H1 (cell line): ENCODE data around the gene APH1A. TPM values are rescaled to one million over a fixed set of nuclear protein-coding genes. Genes with fewer than 3 reads are reported as not detected.

Source experiments
- CTCF ChIA-PET: fragments of 300-600 bp; sonication (Branson Sonifier 250); formaldehyde crosslinking; loops from one replicate; lab custom pipeline; 2021; ENCODE audit not compliant: partially characterized antibody; lab: Charles Lee
- POLR2A ChIA-PET: fragments of 300-600 bp; sonication (Branson Sonifier 250); formaldehyde crosslinking; loops from one replicate; lab custom pipeline; 2021; ENCODE audit warnings: inconsistent platforms; ENCODE audit not compliant: partially characterized antibody; lab: Charles Lee
- DNase-seq, 2 experiments: peaks; one replicate each; pipeline versions ENCODE4 v3.0.0 to v3.0.0-alpha.2; 2010 to 2022; ENCODE audit warnings: low spot score in 2 of 2, low read depth in 1 of 2, mixed read lengths in 1 of 2
- FAIRE-seq: peaks from 2 replicates; lab custom pipeline; 2011; peaks lifted over from hg19 to GRCh38; lab: Jason Lieb, UNC
- H2AFZ ChIP-seq: 2 replicates; pipeline ENCODE4 v1.8.1; 2012; ENCODE audit warnings: low read length, inconsistent platforms
- H2AK5ac ChIP-seq: 2 replicates; pipeline ENCODE4 v1.6.1; 2013; ENCODE audit warnings: low read depth, low read length
- H2BK120ac ChIP-seq: replicated peaks from 2 replicates; pipeline ENCODE3; 2013; ENCODE audit warnings: low read depth, low read length, inconsistent platforms
- H2BK12ac ChIP-seq: 2 replicates; pipeline ENCODE4 v1.6.1; 2013; ENCODE audit warnings: low read depth, low read length
- H2BK15ac ChIP-seq: 2 replicates; pipeline ENCODE4 v1.6.1; 2013; ENCODE audit warnings: low read length
- H2BK20ac ChIP-seq: 2 replicates; pipeline ENCODE4 v1.6.1; 2013; ENCODE audit warnings: low read length
- H2BK5ac ChIP-seq: 2 replicates; pipeline ENCODE4 v1.6.1; 2013; ENCODE audit warnings: low read depth, low read length
- H3K14ac ChIP-seq: 2 replicates; pipeline ENCODE4 v1.6.1; 2013; ENCODE audit warnings: inconsistent platforms; ENCODE audit not compliant: insufficient read length
- H3K18ac ChIP-seq: 2 replicates; pipeline ENCODE4 v1.6.1; 2013; ENCODE audit warnings: low read length; ENCODE audit errors: extremely low read depth
- H3K23ac ChIP-seq: 2 replicates; pipeline ENCODE4 v1.6.1; 2013; ENCODE audit warnings: inconsistent platforms; ENCODE audit not compliant: insufficient read length
- H3K23me2 ChIP-seq: 2 replicates; pipeline ENCODE4 v1.6.1; 2013; ENCODE audit warnings: low read depth, low read length
- H3K27ac ChIP-seq: 2 replicates; pipeline ENCODE4 v1.6.1; 2011; ENCODE audit warnings: low read depth, low read length, inconsistent platforms
- H3K27me3 ChIP-seq, 4 experiments: replicated peaks in 1 of 4; 1 replicate in 1 of 4; 2 replicates in 3 of 4; pipeline versions ENCODE4 v1.6.1 to v1.8.1; 2011 to 2013; ENCODE audit warnings: low read length in 3 of 4, mild to moderate bottlenecking in 3 of 4, inconsistent platforms in 2 of 4, mixed read lengths in 2 of 4, moderate library complexity in 1 of 4; ENCODE audit not compliant: control insufficient read depth in 3 of 4, insufficient read depth in 3 of 4; ENCODE audit errors: extremely low read depth in 1 of 4
- H3K36me3 ChIP-seq, 4 experiments: 2 replicates each; pipeline versions ENCODE4 v1.6.1 to v1.8.1; 2011 to 2013; ENCODE audit warnings: mild to moderate bottlenecking in 4 of 4, low read length in 3 of 4, moderate library complexity in 2 of 4, control low read depth in 1 of 4, inconsistent platforms in 1 of 4; ENCODE audit not compliant: insufficient read depth in 4 of 4, control insufficient read depth in 2 of 4
- H3K4ac ChIP-seq: replicated peaks from 2 replicates; pipeline ENCODE3; 2013; ENCODE audit warnings: low read length, low read depth, mixed read lengths, inconsistent platforms; ENCODE audit not compliant: insufficient read length
- H3K4me1 ChIP-seq, 4 experiments: replicated peaks in 1 of 4; 1 replicate in 1 of 4; 2 replicates in 3 of 4; pipeline versions ENCODE4 v1.6.1 to v1.8.1; 2011 to 2013; ENCODE audit warnings: low read length in 3 of 4, inconsistent platforms in 2 of 4, mixed read lengths in 1 of 4; ENCODE audit not compliant: insufficient read depth in 4 of 4, control insufficient read depth in 3 of 4
- H3K4me2 ChIP-seq, 2 experiments: 2 replicates each; pipeline versions ENCODE4 v1.6.1 to v1.8.1; 2011 to 2013; ENCODE audit warnings: low read depth in 2 of 2, low read length in 2 of 2, control low read depth in 1 of 2, inconsistent platforms in 1 of 2, mild to moderate bottlenecking in 1 of 2; ENCODE audit not compliant: insufficient read depth in 1 of 2
- H3K4me3 ChIP-seq, 4 experiments: fragments of 200-600, 300-600 bp in 1 of 4; sonication (generic), shearing (Covaris generic), sonication (Bioruptor Twin) in 1 of 4; 2 replicates each; pipeline versions ENCODE4 v1.5.1 to v1.8.1; 2011 to 2016; ENCODE audit warnings: low read length in 4 of 4, low read depth in 3 of 4, control low read depth in 2 of 4, inconsistent platforms in 2 of 4, mild to moderate bottlenecking in 2 of 4, mixed read lengths in 1 of 4, moderate library complexity in 1 of 4; ENCODE audit not compliant: insufficient read depth in 2 of 4; ENCODE audit errors: extremely low read depth in 1 of 4
- H3K56ac ChIP-seq: replicated peaks from 2 replicates; pipeline ENCODE3; 2013; ENCODE audit warnings: low read depth, mild to moderate bottlenecking, mixed read lengths, low read length, inconsistent platforms; ENCODE audit not compliant: insufficient read length
- H3K79me1 ChIP-seq: 2 replicates; pipeline ENCODE4 v1.6.1; 2013; ENCODE audit warnings: low read depth, low read length, control low read depth
- H3K79me2 ChIP-seq, 2 experiments: 2 replicates each; pipeline versions ENCODE4 v1.6.1 to v1.8.1; 2012 to 2013; ENCODE audit warnings: low read length in 2 of 2, mild to moderate bottlenecking in 2 of 2, inconsistent platforms in 1 of 2; ENCODE audit not compliant: insufficient read depth in 2 of 2, control insufficient read depth in 1 of 2
- H3K9ac ChIP-seq, 4 experiments: replicated peaks in 1 of 4; 1 replicate in 1 of 4; 2 replicates in 3 of 4; pipeline versions ENCODE4 v1.6.1 to v1.8.1; 2011 to 2013; ENCODE audit warnings: low read depth in 3 of 4, low read length in 3 of 4, control low read depth in 2 of 4, mild to moderate bottlenecking in 2 of 4, moderate library complexity in 2 of 4, inconsistent platforms in 1 of 4; ENCODE audit errors: extremely low read depth in 1 of 4
- H3K9me3 ChIP-seq, 2 experiments: 2 replicates each; pipeline versions ENCODE4 v1.6.1 to v1.8.1; 2012 to 2013; ENCODE audit warnings: mild to moderate bottlenecking in 2 of 2, moderate library complexity in 2 of 2, control low read depth in 1 of 2, inconsistent platforms in 1 of 2, low read depth in 1 of 2, low read length in 1 of 2, mixed read lengths in 1 of 2; ENCODE audit not compliant: insufficient read depth in 2 of 2
- H4K20me1 ChIP-seq, 2 experiments: replicated peaks in 1 of 2; 2 replicates each; pipeline versions ENCODE3 to v1.8.1; 2011 to 2013; ENCODE audit warnings: inconsistent platforms in 2 of 2, low read length in 2 of 2, mild to moderate bottlenecking in 1 of 2; ENCODE audit not compliant: insufficient read depth in 2 of 2, control insufficient read depth in 1 of 2
- H4K5ac ChIP-seq: 2 replicates; pipeline ENCODE4 v1.6.1; 2013; ENCODE audit warnings: low read length, low read depth, mixed read lengths, inconsistent platforms; ENCODE audit not compliant: insufficient read length
- H4K8ac ChIP-seq: 2 replicates; pipeline ENCODE4 v1.8.0; 2013; ENCODE audit warnings: mild to moderate bottlenecking, moderate library complexity, low read length, inconsistent platforms; ENCODE audit not compliant: insufficient read depth; ENCODE audit errors: extremely low read depth
- H4K91ac ChIP-seq: replicated peaks from 2 replicates; pipeline ENCODE3; 2013; ENCODE audit warnings: low read length, mixed read lengths, inconsistent platforms; ENCODE audit not compliant: insufficient read length
- BRCA1 ChIP-seq: IDR thresholded peaks from 2 replicates; pipeline ENCODE4 v1.6.1; 2012; ENCODE audit warnings: low read depth, low read length, improper control_type of control experiment
- CBX5 ChIP-seq: fragments of 300-800, 300-1000 bp; sonication (generic); IDR thresholded peaks from 2 replicates; pipeline ENCODE4 v1.7.1; 2016; ENCODE audit warnings: antibody characterized with exemption, low read length, low read depth
- CHD2 ChIP-seq: IDR thresholded peaks from 2 replicates; pipeline ENCODE4 v1.6.1; 2012; ENCODE audit warnings: low read length, improper control_type of control experiment
- CTCF ChIP-seq, 3 experiments: IDR thresholded peaks; 1 replicate in 2 of 3; 2 replicates in 1 of 3; pipeline versions ENCODE4 v1.5.1 to v1.6.1; 2011; ENCODE audit warnings: low read length in 3 of 3, mild to moderate bottlenecking in 3 of 3, inconsistent platforms in 2 of 3, low read depth in 1 of 3, moderate library complexity in 1 of 3; ENCODE audit not compliant: insufficient read depth in 1 of 3; ENCODE audit errors: control extremely low read depth in 1 of 3
- FOSL1 ChIP-seq: IDR thresholded peaks from 2 replicates; pipeline ENCODE4 v1.6.1; 2011; ENCODE audit warnings: mild to moderate bottlenecking, low read depth, low read length, moderate library complexity; ENCODE audit not compliant: insufficient read depth
- HDAC6 ChIP-seq: IDR thresholded peaks from one replicate; pipeline ENCODE4 v1.7.1; 2012; ENCODE audit warnings: low read depth, mild to moderate bottlenecking, inconsistent platforms, low read length, moderate library complexity
- JUN ChIP-seq: IDR thresholded peaks from 2 replicates; pipeline ENCODE4 v1.6.1; 2011; ENCODE audit warnings: low read depth, mild to moderate bottlenecking, improper control_type of control experiment, low read length
- KDM4A ChIP-seq: IDR thresholded peaks from one replicate; pipeline ENCODE4 v1.7.1; 2012; ENCODE audit warnings: low read depth, mild to moderate bottlenecking, moderate library complexity, low read length, inconsistent platforms; ENCODE audit not compliant: severe bottlenecking
- MAX ChIP-seq: IDR thresholded peaks from 2 replicates; pipeline ENCODE4 v1.6.1; 2012; ENCODE audit warnings: inconsistent platforms
- RNF2 ChIP-seq: fragments of 200-900, 300-1000 bp; sonication (generic); IDR thresholded peaks from 2 replicates; pipeline ENCODE4 v1.7.1; 2016; ENCODE audit warnings: borderline replicate concordance, low read depth, mild to moderate bottlenecking, antibody characterized with exemption, low read length; ENCODE audit not compliant: poor library complexity, severe bottlenecking; ENCODE audit errors: missing control alignments
- SRF ChIP-seq: IDR thresholded peaks from 2 replicates; pipeline ENCODE4 v1.6.1; 2011; ENCODE audit warnings: mild to moderate bottlenecking, low read depth, low read length, moderate library complexity
- WGBS, 2 experiments: shearing (Covaris generic) in 1 of 2; methylation state at CpG; one replicate each; pipeline versions ENCODE4 v1.1.6 to v1.1.7; 2013 to 2015; ENCODE audit warnings: low lambda C conversion rate in 2 of 2, mixed read lengths in 2 of 2, inconsistent platforms in 1 of 2, low coverage in 1 of 2, missing lambda C conversion rate in 1 of 2; ENCODE audit not compliant: insufficient replicate concordance in 2 of 2, insufficient coverage in 1 of 2, insufficient read length in 1 of 2; ENCODE audit errors: extremely low coverage in 1 of 2, missing lambda C conversion rate in 1 of 2; 5-methylcytosine and 5-hydroxymethylcytosine counted together
- polyA plus RNA-seq, 7 experiments: library from polyadenylated mRNA; depleted of rRNA in 3 of 7; stranded (reverse) in 5 of 7; unstranded in 2 of 7; fragments of >200 nt in 5 of 7; fragments of 200-250 nt in 2 of 7; gene quantifications; 1 replicate in 5 of 7; 2 replicates in 1 of 7; 4 replicates in 1 of 7; pipeline versions ENCODE4 v1.2.1 to v1.2.3, GENCODE V29; 2011 to 2013; ENCODE audit warnings: missing spikeins in 2 of 7, mixed read lengths in 2 of 7
- total RNA-seq: library from RNA; stranded (reverse); fragmentation: NEBNext Ultra II Directional; extraction: Animal tissue kit (Norgen Biotek cat#: 25700); gene quantifications from 2 replicates; pipeline ENCODE4 v1.2.1, GENCODE V29; 2021

APH1A gene
- total and polyA plus RNA-seq, 2 of the 8 experiments (the other 6 are each of a cell fraction or from before 2014, with no cell fraction given) = 111 to 183 TPM

DNA sequence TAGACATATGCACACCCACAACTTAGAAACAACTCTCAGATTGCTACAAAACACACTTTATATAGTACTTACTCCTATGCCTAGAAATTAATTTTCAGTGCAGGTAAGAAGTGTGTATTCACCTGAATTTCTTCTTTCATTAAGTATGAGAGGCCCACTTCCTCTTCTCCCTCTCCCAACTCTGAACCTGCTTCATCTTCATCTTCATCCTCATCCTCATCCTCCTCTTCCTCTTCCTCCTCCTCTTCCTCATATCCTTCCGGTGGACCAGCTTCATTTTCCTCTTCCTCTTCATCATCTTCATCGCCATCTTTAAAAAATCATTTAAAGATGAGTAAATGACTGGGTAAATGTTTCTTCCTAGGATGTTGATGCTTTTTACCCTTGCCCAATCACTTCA is 42.3 kb downstream of the APH1A start:
- ChIA-PET CTCF (interaction anchor here (0.6 to 1.1 kb wide), 2 partner anchors 12 to 35 kb away, joined by 3 read pairs; no protein-coding TSS in a partner anchor), POLR2A (interaction anchor here (1.4 kb wide), 1 partner anchor 9 kb away, joined by 3 read pairs; no protein-coding TSS in a partner anchor)
- Histone ChIP-seq H2BK12ac (no peak overlapping the region), H4K5ac (no peak overlapping the region), H3K9me3 (no peaks in the 10 kb centered on the region), H2BK120ac (no peak overlapping the region), H2BK15ac (no peak overlapping the region), H3K23me2 (no peaks in the 10 kb centered on the region), H3K9ac (no peak overlapping the region), H4K8ac (no peak overlapping the region), H3K23ac (no peak overlapping the region), H3K27ac (no peak overlapping the region), H3K4me3 (no peak overlapping the region), H3K79me1 (no peaks in the 10 kb centered on the region), H4K20me1 (peaks cover 2 to 4% of the 10 kb centered on the region in 2 experiments), H3K18ac (no peak overlapping the region), H2AK5ac (no peak overlapping the region), H3K4me2 (no peak overlapping the region), H2BK20ac (no peak overlapping the region), H3K56ac (no peak overlapping the region), H3K27me3 (no peaks in the 10 kb centered on the region), H3K36me3 (peaks cover 14 to 65% (median 49%) of the 10 kb centered on the region in 4 experiments), H4K91ac (no peak overlapping the region), H2BK5ac (no peak overlapping the region), H3K14ac (no peak overlapping the region), H3K4me1 (no peaks in the 10 kb centered on the region), H2AFZ (no peak overlapping the region), H3K79me2 (peaks cover 0 to 20% of the 10 kb centered on the region in 2 experiments; a peak in 2 of 4 replicates), H3K4ac (no peak overlapping the region)
- no peak for FAIRE-seq
- DNase-seq = no peak
- 100% methylated on average over 1 to 2 of the region's 2 CpGs for WGBS, 2 experiments
- no peak for TF ChIP-seq BRCA1
- no peak for TF ChIP-seq CBX5
- no peak for TF ChIP-seq RNF2
- no peak for TF ChIP-seq KDM4A
- no peak for TF ChIP-seq SRF
- TF ChIP-seq CTCF (IDR thresholded peaks at IDR 0.05; ENCODE audit: control extremely low read depth in 1 of 3, insufficient read depth in 1 of 3, low read depth in 1 of 3, low read length in 3 of 3) = no peak
- no peak for TF ChIP-seq FOSL1
- no peak for TF ChIP-seq CHD2
- no peak for TF ChIP-seq JUN
- no peak for TF ChIP-seq MAX
- TF ChIP-seq HDAC6 = no peak
